IMR-90 (cell line): ENCODE data around the gene SUGCT. TPM values are rescaled to one million over a fixed set of nuclear protein-coding genes. Genes with fewer than 3 reads are reported as not detected.

Experiments
- ATAC-seq: fragments of 200-7000 bp; cut with Tn5 transposase; 2 replicates; pipeline ENCODE4 v1.9.1; 2020; ENCODE audit warnings: low read depth, mild to moderate bottlenecking, moderate library complexity
- BruUV-seq: library from RNA; stranded (reverse); fragments of 400-500 nt; replicated peaks from 2 replicates; lab custom pipeline; 2021; lab: Mats Ljungman, UMichigan
- CTCF ChIA-PET: fragments of 300-600 bp; formaldehyde crosslinking; extraction: SDS; loops from one replicate; lab custom pipeline; 2021; ENCODE audit warnings: antibody characterized with exemption; lab: Yijun Ruan, JAX
- POLR2A ChIA-PET: fragments of 300-600 bp; sonication (Branson Sonifier 250); formaldehyde crosslinking; loops from one replicate; lab custom pipeline; 2022; ENCODE audit warnings: antibody characterized with exemption; ENCODE audit not compliant: unreplicated experiment; lab: Charles Lee
- DNase-seq: peaks from one replicate; pipeline ENCODE4 v3.0.0; 2013
- H2AFZ ChIP-seq: replicated peaks from 2 replicates; pipeline ENCODE3; 2013; ENCODE audit warnings: low read length, mild to moderate bottlenecking; ENCODE audit not compliant: poor library complexity
- H2AK5ac ChIP-seq: 2 replicates; pipeline ENCODE4 v1.6.1; 2013; ENCODE audit warnings: low read depth, low read length, inconsistent platforms
- H2AK9ac ChIP-seq: replicated peaks from 2 replicates; pipeline ENCODE3; 2013; ENCODE audit warnings: mild to moderate bottlenecking, low read depth, low read length, moderate library complexity; ENCODE audit not compliant: poor library complexity
- H2BK120ac ChIP-seq: 2 replicates; pipeline ENCODE4 v1.6.1; 2013; ENCODE audit warnings: low read depth, low read length, inconsistent platforms
- H2BK15ac ChIP-seq: 3 replicates; pipeline ENCODE4 v1.6.1; 2013; ENCODE audit warnings: low read depth, low read length, inconsistent platforms
- H2BK20ac ChIP-seq: 2 replicates; pipeline ENCODE4 v1.6.1; 2013; ENCODE audit warnings: low read depth, mild to moderate bottlenecking, inconsistent platforms, low read length, moderate library complexity
- H2BK5ac ChIP-seq: 2 replicates; pipeline ENCODE4 v1.6.1; 2013; ENCODE audit warnings: mild to moderate bottlenecking, low read depth, low read length, inconsistent platforms; ENCODE audit not compliant: poor library complexity, severe bottlenecking
- H3K14ac ChIP-seq: replicated peaks from 2 replicates; pipeline ENCODE4 v1.6.1; 2013; ENCODE audit warnings: low read depth, low read length, inconsistent platforms
- H3K18ac ChIP-seq: 2 replicates; pipeline ENCODE4 v1.6.1; 2013; ENCODE audit warnings: low read depth, low read length, control low read depth
- H3K23ac ChIP-seq: 2 replicates; pipeline ENCODE4 v1.6.1; 2013; ENCODE audit warnings: low read depth, low read length, inconsistent platforms
- H3K27ac ChIP-seq: 2 replicates; pipeline ENCODE4 v1.5.1; 2013; ENCODE audit warnings: mild to moderate bottlenecking, control low read depth, low read length; ENCODE audit not compliant: insufficient read depth
- H3K27me3 ChIP-seq: 2 replicates; pipeline ENCODE4 v1.6.1; 2013; ENCODE audit warnings: low read length; ENCODE audit not compliant: control insufficient read depth, insufficient read depth
- H3K36me3 ChIP-seq: 2 replicates; pipeline ENCODE4 v1.6.1; 2013; ENCODE audit warnings: low read length, mixed read lengths; ENCODE audit not compliant: control insufficient read depth, insufficient read depth
- H3K4ac ChIP-seq: 2 replicates; pipeline ENCODE4 v1.6.1; 2013; ENCODE audit warnings: low read depth, low read length, inconsistent platforms
- H3K4me1 ChIP-seq: 2 replicates; pipeline ENCODE4 v1.6.1; 2013; ENCODE audit warnings: low read length, mixed read lengths; ENCODE audit not compliant: control insufficient read depth, insufficient read depth
- H3K4me2 ChIP-seq: 2 replicates; pipeline ENCODE4 v1.6.1; 2013; ENCODE audit warnings: low read depth, mild to moderate bottlenecking, control low read depth, low read length, moderate library complexity
- H3K4me3 ChIP-seq: 2 replicates; pipeline ENCODE4 v1.5.1; 2013; ENCODE audit warnings: low read depth, mild to moderate bottlenecking, control low read depth, low read length, moderate library complexity; ENCODE audit not compliant: insufficient read depth
- H3K56ac ChIP-seq: 2 replicates; pipeline ENCODE4 v1.6.1; 2013; ENCODE audit warnings: low read length, inconsistent platforms; ENCODE audit not compliant: insufficient read depth; ENCODE audit errors: extremely low read depth
- H3K79me1 ChIP-seq, 2 experiments: 2 replicates each; pipeline ENCODE4 v1.6.1; 2013; ENCODE audit warnings: low read length in 2 of 2, inconsistent platforms in 1 of 2, low read depth in 1 of 2
- H3K9ac ChIP-seq: 2 replicates; pipeline ENCODE4 v1.6.1; 2013; ENCODE audit warnings: low read depth, low read length, control low read depth
- H3K9me1 ChIP-seq: 2 replicates; pipeline ENCODE4 v1.6.1; 2013; ENCODE audit warnings: low read length, inconsistent platforms; ENCODE audit not compliant: insufficient read depth
- H3K9me3 ChIP-seq: 2 replicates; pipeline ENCODE4 v1.6.1; 2013; ENCODE audit warnings: low read length; ENCODE audit not compliant: control insufficient read depth, insufficient read depth
- H4K20me1 ChIP-seq: 2 replicates; pipeline ENCODE4 v1.6.1; 2013; ENCODE audit warnings: low read length, inconsistent platforms; ENCODE audit not compliant: insufficient read depth
- H4K5ac ChIP-seq: 2 replicates; pipeline ENCODE4 v1.6.1; 2013; ENCODE audit warnings: mild to moderate bottlenecking, low read depth, low read length, control low read depth
- H4K8ac ChIP-seq, 2 experiments: 2 replicates each; pipeline ENCODE4 v1.6.1; 2013; ENCODE audit warnings: low read depth in 2 of 2, low read length in 2 of 2, control low read depth in 1 of 2, inconsistent platforms in 1 of 2
- H4K91ac ChIP-seq: 2 replicates; pipeline ENCODE4 v1.6.1; 2013; ENCODE audit warnings: low read depth, low read length, inconsistent platforms; ENCODE audit not compliant: insufficient read depth
- CTCF ChIP-seq: conservative IDR thresholded peaks from 2 replicates; pipeline ENCODE4 v1.5.1; 2012; ENCODE audit warnings: mild to moderate bottlenecking, low read depth, low read length, improper control_type of control experiment
- ELK1 ChIP-seq: fragments of 150-350 bp; IDR thresholded peaks from 2 replicates; pipeline ENCODE4 v1.6.1; 2016; ENCODE audit warnings: low read depth, mild to moderate bottlenecking, low read length, moderate library complexity, borderline replicate concordance
- MXI1 ChIP-seq: IDR thresholded peaks from 2 replicates; pipeline ENCODE4 v1.6.1; 2012; ENCODE audit warnings: low read depth, mild to moderate bottlenecking, low read length, moderate library complexity, borderline replicate concordance
- SMC3 ChIP-seq: fragments of 150-350 bp; IDR thresholded peaks from 2 replicates; pipeline ENCODE4 v1.6.1; 2016; ENCODE audit warnings: low read depth, mild to moderate bottlenecking, antibody characterized with exemption, low read length, moderate library complexity
- WGBS, 2 experiments: methylation state at CpG; one replicate each; pipeline versions ENCODE4 v1.1.5 to v1.1.7; 2013; ENCODE audit warnings: missing lambda C conversion rate in 2 of 2; ENCODE audit not compliant: insufficient read length in 1 of 2; ENCODE audit errors: extremely low coverage in 2 of 2; 5-methylcytosine and 5-hydroxymethylcytosine counted together
- dilution Hi-C: fragments of 300-500 bp; cut with HindIII; formaldehyde crosslinking; loops from one replicate; pipeline ENCODE4 v1.14.3; 2018; ENCODE audit warnings: low sequenced_read_pairs; ENCODE audit not compliant: unreplicated experiment
- in situ Hi-C: fragments of 300-500 bp; cut with MboI; formaldehyde crosslinking; loops from 3 replicates; pipeline ENCODE4 v1.14.3; 2019; ENCODE audit warnings: low sequenced_read_pairs, inconsistent platforms, mixed read lengths
- intact Hi-C: fragments of 100-400 bp; cut with micrococcal nuclease; formaldehyde crosslinking; loops from 2 replicates; pipeline ENCODE4 v1.10.0; 2022
- polyA plus RNA-seq, 3 experiments: library from polyadenylated mRNA; depleted of rRNA; stranded (reverse); fragments of >200 nt; gene quantifications; 2 replicates each; pipeline ENCODE4 v1.2.3, GENCODE V29; 2012; ENCODE audit warnings: low replicate concordance in 1 of 3
- total RNA-seq: library from RNA; depleted of rRNA; stranded (reverse); fragments of >200 nt; gene quantifications from 2 replicates; pipeline ENCODE4 v1.2.3, GENCODE V29; 2012

SUGCT gene
- total and polyA plus RNA-seq, 2 of the 4 experiments (the other 2 are of a cell fraction): 5.9 to 8.3 TPM

- POLR2A ChIA-PET: no interaction called here
- H2AK9ac ChIP-seq: no peak overlapping the region
- no peak overlapping the region for H3K4me3 ChIP-seq
- no peaks in the 10 kb centered on the region for H3K9me3 ChIP-seq
- no peak overlapping the region for H3K4ac ChIP-seq
- H2BK15ac ChIP-seq: no peak overlapping the region
- no peak for DNase-seq
- no peaks in the 10 kb centered on the region for H3K79me1 ChIP-seq
- WGBS, 2 experiments: 78% methylated on average over 4 of the region's 5 CpGs; no CpG with 5 or more reads in 1 of the 2 experiments
- no peak overlapping the region for H2AK5ac ChIP-seq
- H3K9me1 ChIP-seq: no peaks in the 10 kb centered on the region
- no peak overlapping the region for H3K56ac ChIP-seq
- no peak for ATAC-seq
- H2BK5ac ChIP-seq: no peak overlapping the region
- H4K20me1 ChIP-seq: no peaks in the 10 kb centered on the region
- H3K36me3 ChIP-seq: no peaks in the 10 kb centered on the region
- dilution Hi-C loops (no loop called here), in situ Hi-C loops (no loop called here), intact Hi-C loops (no loop called here)
- H2BK120ac ChIP-seq: no peak overlapping the region
- H2AFZ ChIP-seq: no peak overlapping the region
- H2BK20ac ChIP-seq: no peak overlapping the region
- no peaks in the 10 kb centered on the region for H3K27me3 ChIP-seq
- H4K8ac ChIP-seq: no peak overlapping the region
- BruUV-seq: no TSS peak
- H3K27ac ChIP-seq: no peak overlapping the region
- no peak overlapping the region for H3K23ac ChIP-seq
- H4K91ac ChIP-seq: no peak overlapping the region
- no peak overlapping the region for H3K4me2 ChIP-seq
- no peak overlapping the region for H3K14ac ChIP-seq
- H3K18ac ChIP-seq: no peak overlapping the region
- no peak overlapping the region for H3K9ac ChIP-seq
- H3K4me1 ChIP-seq: peaks cover 4% of the 10 kb centered on the region
- H4K5ac ChIP-seq: no peak overlapping the region
- CTCF ChIA-PET: interaction anchor here (0.9 kb wide), 1 partner anchor 14 kb away, joined by 3 read pairs; no protein-coding TSS in a partner anchor
- TF ChIP-seq ELK1 (no peak), MXI1 (no peak), SMC3 (no peak), CTCF (no peak)
Observed at GRCh38 chr7:40777730-40778312, 643.0 kb downstream of the SUGCT start.
